GM19395 (cell line): ENCODE results near the gene WNT3.
"Not testable (repeated sequence)": the region's sequence is repeated elsewhere in the genome, so short reads cannot be mapped to it uniquely, and the experiment has no call there.

ENCODE experiments used
- ATAC-seq: cut with Tn5 transposase; IDR thresholded peaks from one replicate; pipeline ENCODE4 v1.9.1; 2021; ENCODE audit warnings: mild to moderate bottlenecking, moderate library complexity; ENCODE audit not compliant: unreplicated experiment

WNT3 gene

GRCh38 chr17:46815474-46816353 lies 2.8 kb downstream of the WNT3 start:
- ATAC-seq, result no peak

GRCh38 chr17:46814446-46814845 lies 4.0 kb downstream of the WNT3 start:
- no peak for ATAC-seq

DNA sequence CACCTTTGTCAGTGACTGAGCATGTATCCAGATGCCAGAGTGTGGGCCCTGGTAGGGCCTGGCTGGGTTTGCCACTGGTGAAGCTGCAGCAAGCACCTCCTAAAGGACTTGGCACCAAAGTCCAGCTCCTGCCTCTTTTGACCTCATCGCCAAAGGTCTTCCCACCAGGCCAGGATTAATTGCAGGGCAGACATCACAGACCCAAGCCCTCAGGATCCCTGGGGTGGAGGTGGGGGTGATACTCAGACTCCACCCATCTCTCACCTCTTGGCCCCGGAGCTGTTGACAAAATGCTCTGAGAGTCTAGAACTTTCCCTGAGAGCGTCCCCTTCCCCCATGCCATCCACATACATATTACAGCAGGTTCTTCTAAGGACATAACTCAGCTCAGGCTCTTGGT lies 4.6 kb downstream of the WNT3 start:
- no peak for ATAC-seq

DNA sequence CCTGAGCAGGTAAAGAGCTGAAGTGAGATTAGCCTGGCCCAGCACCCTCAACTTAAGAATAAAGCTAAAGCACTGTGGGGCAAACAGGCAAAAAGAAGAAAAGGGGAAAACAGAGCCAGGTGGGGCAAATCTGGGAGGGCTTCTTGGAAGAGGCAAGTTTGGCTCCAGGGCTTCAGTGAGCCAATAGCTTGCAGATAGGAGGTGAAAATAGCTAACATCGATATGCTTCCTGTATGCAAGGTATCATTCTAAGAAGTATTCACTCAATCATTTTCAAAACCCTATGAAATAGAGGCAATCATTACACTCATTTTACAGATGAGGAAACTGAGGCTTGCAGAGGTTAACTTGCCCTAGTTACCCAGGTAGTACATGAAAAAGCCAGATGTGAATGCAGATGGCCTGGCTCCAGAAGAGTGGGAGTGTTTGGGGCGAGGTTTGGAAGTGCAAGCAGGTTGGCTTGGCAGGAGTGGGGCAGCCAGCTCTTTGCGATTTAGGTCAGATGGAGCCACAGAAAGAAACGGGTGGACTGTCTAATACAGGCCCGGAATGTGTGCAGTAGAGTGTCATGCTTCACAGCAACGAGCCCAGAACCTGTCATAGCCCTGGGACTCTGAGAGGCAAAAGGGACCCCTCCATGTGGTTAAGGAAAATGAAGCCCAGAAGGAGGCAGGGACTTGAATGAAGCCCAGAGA lies 5.7 kb downstream of the WNT3 start:
- ATAC-seq, result no peak

DNA sequence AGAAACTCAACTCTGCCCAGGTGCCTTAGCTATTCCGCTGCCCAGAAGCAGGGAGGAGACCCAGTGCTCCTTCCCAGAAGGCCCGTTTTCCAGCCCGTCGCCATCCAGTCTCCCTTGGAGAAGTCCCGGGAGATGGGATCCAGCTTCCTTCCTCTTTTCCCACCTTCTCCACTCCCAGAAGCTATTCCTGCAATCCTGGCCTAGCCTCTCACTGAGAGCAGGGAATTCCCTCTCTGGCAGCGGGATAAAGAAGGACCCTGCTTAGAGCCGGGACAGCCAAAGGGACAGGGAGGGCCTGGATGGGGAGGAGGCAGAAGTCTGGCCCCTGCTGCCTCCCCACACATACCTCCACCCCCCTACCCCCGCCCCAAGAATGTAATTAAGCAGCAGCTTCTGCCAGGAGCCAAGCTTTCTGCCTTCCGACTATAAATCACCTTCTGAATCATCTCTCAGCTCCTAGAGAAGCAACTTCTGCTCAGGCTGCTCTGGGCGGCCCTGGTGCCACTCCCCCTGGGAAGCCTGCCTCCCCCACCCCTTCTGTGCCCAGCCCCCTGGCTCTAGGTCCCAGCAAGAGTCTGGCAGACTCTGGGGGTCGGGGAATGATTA lies 6.4 kb downstream of the WNT3 start:
- ATAC-seq, result no peak

DNA sequence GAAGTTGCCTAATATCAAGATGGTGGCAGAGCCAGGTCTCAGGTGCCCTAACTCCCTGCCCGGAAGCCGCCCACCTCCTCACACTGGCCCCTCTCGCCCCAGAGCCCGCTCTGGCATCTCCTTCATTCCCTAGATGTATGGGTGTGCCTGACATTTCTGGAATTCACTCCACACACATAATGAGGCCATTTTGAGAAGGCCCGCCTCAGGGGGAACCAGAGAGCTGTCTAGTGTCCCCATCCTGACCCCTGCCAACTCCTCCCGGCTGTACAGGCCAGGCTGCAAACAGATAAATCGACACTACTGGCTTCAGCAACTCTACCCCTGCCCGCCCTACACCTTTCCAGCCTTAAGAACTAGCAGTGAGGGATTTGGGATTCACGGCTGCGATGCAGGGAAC lies 7.7 kb downstream of the WNT3 start:
- ATAC-seq, result no peak

- ATAC-seq, result no peak
These were observed 9.4 kb downstream of the WNT3 start for GRCh38 chr17:46809110-46809571.

- ATAC-seq, result no peak
These were observed 12.7 kb downstream of the WNT3 start for GRCh38 chr17:46805771-46806170.

DNA sequence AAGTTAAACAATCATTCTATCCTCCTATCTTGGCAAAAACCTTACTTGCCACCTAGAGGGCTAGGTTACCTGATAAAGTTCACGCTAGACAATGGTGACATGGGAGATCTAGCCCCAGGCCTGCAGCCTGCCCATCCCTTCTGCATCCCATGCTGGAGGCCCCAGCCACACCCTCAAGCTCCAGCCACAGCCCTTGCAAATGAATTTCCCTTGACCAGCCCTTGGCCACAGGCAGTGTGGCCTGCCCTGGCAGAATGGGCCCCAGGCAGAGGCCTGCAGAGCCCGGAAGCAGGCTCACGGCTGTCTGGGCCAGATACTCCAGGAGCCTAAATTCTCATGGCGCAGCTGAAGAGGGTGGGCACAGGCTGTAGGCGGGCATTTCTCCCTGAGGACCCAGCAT lies 14.9 kb downstream of the WNT3 start:
- no peak for ATAC-seq

GRCh38 chr17:46802800-46803199 lies 15.7 kb downstream of the WNT3 start:
- ATAC-seq, result no peak

DNA sequence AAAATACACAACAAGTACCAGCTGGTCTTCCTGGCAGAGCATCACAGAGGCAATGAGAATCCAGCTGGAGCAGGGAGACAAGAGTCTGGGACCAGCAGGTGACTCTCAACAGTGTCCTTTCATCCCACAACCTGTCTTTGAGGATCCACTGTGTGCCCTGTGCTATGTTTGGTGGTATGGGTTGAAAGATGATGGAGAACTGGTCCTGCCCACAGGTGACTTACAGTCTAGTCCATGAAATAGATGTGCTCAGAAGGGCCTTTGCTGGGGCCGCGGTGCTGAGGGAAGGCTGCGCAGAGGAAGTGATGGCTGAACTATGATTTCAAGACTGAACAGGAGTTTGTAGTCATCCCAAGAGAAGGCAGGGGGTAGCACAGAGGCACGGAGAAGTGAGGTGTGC lies 17.9 kb downstream of the WNT3 start:
- no peak for ATAC-seq

DNA sequence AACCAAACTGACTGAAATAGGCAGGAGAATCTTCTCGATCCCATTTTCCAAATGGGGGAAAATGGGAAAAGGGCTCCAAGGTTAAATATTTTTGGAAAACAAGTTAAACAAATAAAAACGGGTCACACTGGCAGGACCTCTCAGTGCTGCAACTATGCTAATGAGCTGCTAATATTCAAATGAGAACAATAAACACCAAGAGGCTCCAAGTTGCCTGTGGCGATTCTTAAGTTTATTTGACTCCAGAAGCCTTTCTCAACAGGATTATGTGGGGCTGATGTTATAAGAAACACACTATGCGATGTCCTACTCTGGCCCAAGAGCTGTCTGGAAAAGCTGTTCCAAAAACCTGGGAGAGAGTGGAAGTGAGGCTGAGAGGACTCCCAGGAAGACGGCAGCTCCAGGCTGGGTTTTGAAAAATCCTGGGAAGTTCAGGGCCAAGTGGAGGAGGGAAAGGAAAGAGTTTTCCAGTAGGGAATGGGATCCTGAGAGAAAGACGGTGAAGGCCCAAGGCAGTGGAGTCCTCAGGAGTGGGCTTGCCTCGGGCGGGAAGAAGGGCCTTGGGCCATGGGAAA lies 21.4 kb downstream of the WNT3 start:
- ATAC-seq, result no peak

DNA sequence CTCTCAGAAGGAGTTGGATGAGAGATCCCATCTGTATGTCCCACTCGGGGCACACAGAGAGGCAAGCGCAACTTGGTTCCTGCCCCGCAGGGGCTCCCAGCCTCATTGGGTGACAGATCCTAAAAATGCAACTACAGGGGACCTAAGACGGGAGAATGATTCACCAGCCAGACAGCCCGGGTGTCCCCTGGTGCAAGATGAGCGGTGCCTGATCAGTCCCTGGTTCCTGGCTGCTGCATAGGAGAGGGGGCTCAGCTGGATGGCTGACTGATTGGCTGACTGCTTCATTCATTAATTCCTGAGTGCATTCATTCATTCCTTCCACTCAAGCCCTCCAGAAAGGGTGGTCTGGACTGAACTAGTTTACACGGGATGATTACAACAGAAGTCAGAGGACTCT lies 22.0 kb downstream of the WNT3 start:
- ATAC-seq, result no peak

- ATAC-seq, result no peak
These were observed 22.4 kb downstream of the WNT3 start for GRCh38 chr17:46796084-46796483.

DNA sequence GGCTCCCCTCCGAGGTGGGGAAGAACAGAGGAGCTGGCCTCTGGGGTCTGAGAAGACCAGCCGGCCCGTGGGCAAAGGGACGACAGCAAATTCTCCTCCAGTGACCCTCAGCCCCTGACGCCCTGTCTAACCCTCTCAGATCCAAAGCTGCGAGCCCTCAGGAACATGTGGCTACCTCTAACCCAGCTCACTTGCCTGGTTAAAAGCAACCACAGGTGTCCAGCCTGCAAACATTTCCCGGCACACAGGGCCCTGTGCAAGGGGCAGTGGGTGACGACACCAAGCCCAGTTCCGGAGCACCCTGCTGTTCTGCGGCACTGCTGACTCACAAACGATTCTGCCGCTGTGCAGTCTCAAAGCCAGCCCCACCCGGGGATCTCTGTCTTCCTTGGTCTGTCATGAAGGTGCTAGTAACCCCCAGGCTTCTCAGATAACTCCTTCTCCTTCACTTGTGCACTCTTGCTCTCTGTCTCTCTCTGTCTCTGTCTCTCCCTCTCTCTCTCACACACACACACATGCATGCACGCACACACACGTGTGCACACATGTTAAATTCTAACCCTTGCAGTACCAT lies 23.0 kb downstream of the WNT3 start:
- ATAC-seq, result no peak

GRCh38 chr17:46794318-46794717 lies 24.2 kb downstream of the WNT3 start:
- no peak for ATAC-seq

DNA sequence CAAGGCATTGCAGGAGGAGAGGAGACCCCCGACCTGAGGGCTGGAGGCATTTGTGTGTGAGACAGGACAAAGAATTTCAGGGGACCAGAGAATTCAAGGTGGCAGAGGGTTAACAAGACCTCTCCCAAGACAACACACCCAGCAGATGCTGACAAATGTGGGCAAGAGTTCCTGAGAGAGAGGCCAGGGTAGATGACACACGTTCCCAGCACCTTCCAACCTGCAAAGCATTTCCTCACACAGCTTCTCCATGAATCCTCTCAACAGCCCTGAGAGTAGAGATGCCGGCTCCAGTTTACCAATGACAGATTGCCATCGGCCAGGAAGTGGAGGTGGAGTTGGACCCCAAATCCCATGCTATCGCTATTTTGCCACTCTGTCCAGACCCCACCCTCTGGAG lies 25.0 kb downstream of the WNT3 start:
- ATAC-seq, result no peak

DNA sequence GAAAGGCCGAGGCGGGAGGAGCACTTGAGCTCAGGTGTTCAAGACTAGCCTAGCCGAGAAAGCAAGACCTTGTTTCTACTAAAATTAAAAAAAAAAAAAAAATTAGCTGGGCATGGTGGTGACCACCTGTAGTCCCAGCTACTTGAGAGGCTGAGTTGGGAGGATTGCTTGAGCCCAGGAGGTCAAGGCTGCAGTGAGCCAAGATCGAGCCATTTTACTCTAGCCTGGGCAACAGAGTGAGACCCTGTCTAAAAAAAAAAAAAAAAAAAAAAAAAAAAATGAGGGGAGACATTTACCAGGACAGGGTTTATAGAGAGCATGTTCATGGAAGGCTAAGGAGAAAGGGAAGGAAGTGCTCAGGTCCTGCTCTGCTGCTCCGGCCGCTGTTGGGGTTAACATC lies 25.5 kb downstream of the WNT3 start:
- not testable (repeated sequence) for ATAC-seq

DNA sequence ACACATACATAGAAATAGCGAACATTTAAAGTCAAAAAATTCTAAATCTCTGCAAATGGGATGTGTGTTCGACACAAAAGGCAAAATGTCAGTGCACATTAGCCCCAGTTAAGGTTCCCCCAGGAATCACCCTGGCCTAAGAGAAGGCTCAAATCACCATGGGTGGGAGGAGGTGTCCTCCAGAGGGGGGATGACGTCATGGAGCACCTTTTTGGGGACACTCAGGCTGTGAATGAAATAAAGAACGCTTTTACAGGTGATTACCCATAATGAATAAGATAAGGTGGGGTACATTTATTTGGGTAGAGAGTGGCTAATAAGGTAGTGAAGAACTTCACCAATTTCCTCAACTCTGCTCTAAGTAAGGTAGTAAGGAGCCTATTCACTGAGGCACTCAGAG lies 26.4 kb downstream of the WNT3 start:
- ATAC-seq, result no peak

GRCh38 chr17:46791531-46791930 lies 27.0 kb downstream of the WNT3 start:
- no peak for ATAC-seq

DNA sequence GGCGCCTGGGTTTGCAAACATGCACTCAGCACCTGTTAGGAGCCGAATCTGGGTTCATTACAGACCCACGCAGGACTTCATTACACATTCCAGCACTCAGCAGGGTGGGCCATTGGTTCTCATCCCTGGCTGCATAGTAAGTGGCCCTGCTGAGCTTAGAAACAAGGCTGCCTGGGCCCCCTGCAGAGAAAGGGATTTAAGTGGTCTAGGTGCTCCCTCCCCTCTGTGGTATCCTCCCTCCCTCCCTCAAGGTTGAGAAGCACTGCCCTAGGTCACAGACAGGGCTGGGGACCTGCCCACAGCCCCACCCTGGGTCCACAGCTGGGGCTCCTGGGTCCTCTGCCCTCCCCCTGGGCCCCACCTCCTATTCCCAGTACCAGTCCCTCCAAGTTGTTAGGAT lies 28.3 kb downstream of the WNT3 start:
- ATAC-seq, result no peak
